Endothelial cell (in vitro differentiated cells): ENCODE results near the gene TAGLN. TPM values are rescaled to one million over a fixed set of nuclear protein-coding genes. Genes with fewer than 3 reads are reported as not detected.

ENCODE experiments used
- DNase-seq: peaks from one replicate; pipeline ENCODE4 v3.0.0; 2021; ENCODE audit warnings: low spot score
- H3K27ac Mint-ChIP-seq: one replicate; pipeline ENCODE4 v1.8.0; 2021; ENCODE audit warnings: mixed read lengths, inconsistent platforms; ENCODE audit not compliant: unreplicated experiment
- H3K27me3 Mint-ChIP-seq: one replicate; pipeline ENCODE4 v1.8.0; 2021; ENCODE audit warnings: mild to moderate bottlenecking, moderate library complexity, mixed read lengths, inconsistent platforms; ENCODE audit not compliant: unreplicated experiment
- H3K36me3 Mint-ChIP-seq: one replicate; pipeline ENCODE4 v1.8.0; 2021; ENCODE audit warnings: mild to moderate bottlenecking, low read depth, mixed read lengths, inconsistent platforms; ENCODE audit not compliant: unreplicated experiment
- H3K4me1 Mint-ChIP-seq: one replicate; pipeline ENCODE4 v1.8.0; 2021; ENCODE audit warnings: mild to moderate bottlenecking, mixed read lengths, inconsistent platforms; ENCODE audit not compliant: unreplicated experiment
- H3K4me3 Mint-ChIP-seq: one replicate; pipeline ENCODE4 v1.8.0; 2021; ENCODE audit warnings: mild to moderate bottlenecking, mixed read lengths, inconsistent platforms; ENCODE audit not compliant: unreplicated experiment
- H3K9me3 Mint-ChIP-seq: one replicate; pipeline ENCODE4 v1.8.0; 2021; ENCODE audit warnings: mixed read lengths, inconsistent platforms; ENCODE audit not compliant: unreplicated experiment
- CTCF ChIP-seq: fragments of 200-600 bp; sonication (generic); IDR thresholded peaks from one replicate; pipeline ENCODE4 v1.5.0; 2021; ENCODE audit warnings: antibody characterized with exemption; ENCODE audit not compliant: unreplicated experiment
- total RNA-seq: library from RNA; stranded (reverse); fragmentation: NEBNext Ultra II Directional; extraction: Animal tissue kit (Norgen Biotek cat#: 25700); gene quantifications from one replicate; pipeline ENCODE4 v1.2.1, GENCODE V29; 2021; ENCODE audit not compliant: unreplicated experiment

Gene TAGLN
- total RNA-seq, 1 donor from 2014 or later, result 25.4 TPM

GRCh38 chr11:117191680-117192400, 7.3 kb upstream of the TAGLN start:
- Mint-ChIP-seq H3K36me3 (peaks cover 29% of the 10 kb centered on the region), H3K4me1 (peaks cover 10% of the 10 kb centered on the region), H3K27ac (no peak overlapping the region), H3K4me3 (peak overlapping the region; percentile 47), H3K27me3 (peaks cover 15% of the 10 kb centered on the region), H3K9me3 (no peaks in the 10 kb centered on the region)
- DNase-seq, result no peak
- no peak for TF ChIP-seq CTCF

GRCh38 chr11:117192401-117192875, 6.7 kb upstream of the TAGLN start:
- H3K36me3 Mint-ChIP-seq, result peaks cover 26% of the 10 kb centered on the region
- DNase-seq, result no peak
- peaks cover 10% of the 10 kb centered on the region for H3K4me1 Mint-ChIP-seq
- H3K27ac Mint-ChIP-seq, result no peak overlapping the region
- peak overlapping the region; percentile 47 for H3K4me3 Mint-ChIP-seq
- no peak for TF ChIP-seq CTCF
- no peaks in the 10 kb centered on the region for H3K9me3 Mint-ChIP-seq
- H3K27me3 Mint-ChIP-seq, result peaks cover 13% of the 10 kb centered on the region

- H3K27me3 Mint-ChIP-seq, result peaks cover 17% of the 10 kb centered on the region
- no peak overlapping the region for H3K27ac Mint-ChIP-seq
- H3K4me1 Mint-ChIP-seq, result peaks cover 10% of the 10 kb centered on the region
- no peaks in the 10 kb centered on the region for H3K9me3 Mint-ChIP-seq
- TF ChIP-seq CTCF, result no peak
- peaks cover 31% of the 10 kb centered on the region for H3K36me3 Mint-ChIP-seq
- DNase-seq, result no peak
- H3K4me3 Mint-ChIP-seq, result peak overlapping the region; percentile 51
Observed at GRCh38 chr11:117193130-117194020, 5.8 kb upstream of the TAGLN start.

- no peaks in the 10 kb centered on the region for H3K9me3 Mint-ChIP-seq
Observed at GRCh38 chr11:117194267-117194666, 4.9 kb upstream of the TAGLN start.

More at GRCh38 chr11:117194267-117194666, 4.9 kb upstream of the TAGLN start:
- Mint-ChIP-seq H3K36me3 (peaks cover 33% of the 10 kb centered on the region), H3K27ac (peak overlapping the region; percentile 8), H3K27me3 (peaks cover 17% of the 10 kb centered on the region), H3K4me1 (peaks cover 10% of the 10 kb centered on the region), H3K4me3 (no peak overlapping the region)
- no peak for DNase-seq
- TF ChIP-seq CTCF, result no peak
